IMR-90 (cell line): Measurements from ENCODE around the gene EML6. TPM values are rescaled to one million over a fixed set of nuclear protein-coding genes. Genes with fewer than 3 reads are reported as not detected.

Experiments used
- ATAC-seq: fragments of 200-7000 bp; cut with Tn5 transposase; 2 replicates; pipeline ENCODE4 v1.9.1; 2020; ENCODE audit warnings: low read depth, mild to moderate bottlenecking, moderate library complexity
- BruUV-seq: library from RNA; stranded (reverse); fragments of 400-500 nt; replicated peaks from 2 replicates; lab custom pipeline; 2021; lab: Mats Ljungman, UMichigan
- CTCF ChIA-PET: fragments of 300-600 bp; formaldehyde crosslinking; extraction: SDS; loops from one replicate; lab custom pipeline; 2021; ENCODE audit warnings: antibody characterized with exemption; lab: Yijun Ruan, JAX
- POLR2A ChIA-PET: fragments of 300-600 bp; sonication (Branson Sonifier 250); formaldehyde crosslinking; loops from one replicate; lab custom pipeline; 2022; ENCODE audit warnings: antibody characterized with exemption; ENCODE audit not compliant: unreplicated experiment; lab: Charles Lee
- DNase-seq: peaks from one replicate; pipeline ENCODE4 v3.0.0; 2013
- H2AFZ ChIP-seq: replicated peaks from 2 replicates; pipeline ENCODE3; 2013; ENCODE audit warnings: low read length, mild to moderate bottlenecking; ENCODE audit not compliant: poor library complexity
- H2AK5ac ChIP-seq: 2 replicates; pipeline ENCODE4 v1.6.1; 2013; ENCODE audit warnings: low read depth, low read length, inconsistent platforms
- H2AK9ac ChIP-seq: replicated peaks from 2 replicates; pipeline ENCODE3; 2013; ENCODE audit warnings: mild to moderate bottlenecking, low read depth, low read length, moderate library complexity; ENCODE audit not compliant: poor library complexity
- H2BK120ac ChIP-seq: 2 replicates; pipeline ENCODE4 v1.6.1; 2013; ENCODE audit warnings: low read depth, low read length, inconsistent platforms
- H2BK15ac ChIP-seq: 3 replicates; pipeline ENCODE4 v1.6.1; 2013; ENCODE audit warnings: low read depth, low read length, inconsistent platforms
- H2BK20ac ChIP-seq: 2 replicates; pipeline ENCODE4 v1.6.1; 2013; ENCODE audit warnings: low read depth, mild to moderate bottlenecking, inconsistent platforms, low read length, moderate library complexity
- H2BK5ac ChIP-seq: 2 replicates; pipeline ENCODE4 v1.6.1; 2013; ENCODE audit warnings: mild to moderate bottlenecking, low read depth, low read length, inconsistent platforms; ENCODE audit not compliant: poor library complexity, severe bottlenecking
- H3K14ac ChIP-seq: replicated peaks from 2 replicates; pipeline ENCODE4 v1.6.1; 2013; ENCODE audit warnings: low read depth, low read length, inconsistent platforms
- H3K18ac ChIP-seq: 2 replicates; pipeline ENCODE4 v1.6.1; 2013; ENCODE audit warnings: low read depth, low read length, control low read depth
- H3K23ac ChIP-seq: 2 replicates; pipeline ENCODE4 v1.6.1; 2013; ENCODE audit warnings: low read depth, low read length, inconsistent platforms
- H3K27ac ChIP-seq: 2 replicates; pipeline ENCODE4 v1.5.1; 2013; ENCODE audit warnings: mild to moderate bottlenecking, control low read depth, low read length; ENCODE audit not compliant: insufficient read depth
- H3K27me3 ChIP-seq: 2 replicates; pipeline ENCODE4 v1.6.1; 2013; ENCODE audit warnings: low read length; ENCODE audit not compliant: control insufficient read depth, insufficient read depth
- H3K36me3 ChIP-seq: 2 replicates; pipeline ENCODE4 v1.6.1; 2013; ENCODE audit warnings: low read length, mixed read lengths; ENCODE audit not compliant: control insufficient read depth, insufficient read depth
- H3K4ac ChIP-seq: 2 replicates; pipeline ENCODE4 v1.6.1; 2013; ENCODE audit warnings: low read depth, low read length, inconsistent platforms
- H3K4me1 ChIP-seq: 2 replicates; pipeline ENCODE4 v1.6.1; 2013; ENCODE audit warnings: low read length, mixed read lengths; ENCODE audit not compliant: control insufficient read depth, insufficient read depth
- H3K4me2 ChIP-seq: 2 replicates; pipeline ENCODE4 v1.6.1; 2013; ENCODE audit warnings: low read depth, mild to moderate bottlenecking, control low read depth, low read length, moderate library complexity
- H3K4me3 ChIP-seq: 2 replicates; pipeline ENCODE4 v1.5.1; 2013; ENCODE audit warnings: low read depth, mild to moderate bottlenecking, control low read depth, low read length, moderate library complexity; ENCODE audit not compliant: insufficient read depth
- H3K56ac ChIP-seq: 2 replicates; pipeline ENCODE4 v1.6.1; 2013; ENCODE audit warnings: low read length, inconsistent platforms; ENCODE audit not compliant: insufficient read depth; ENCODE audit errors: extremely low read depth
- H3K79me1 ChIP-seq, 2 experiments: 2 replicates each; pipeline ENCODE4 v1.6.1; 2013; ENCODE audit warnings: low read length in 2 of 2, inconsistent platforms in 1 of 2, low read depth in 1 of 2
- H3K9ac ChIP-seq: 2 replicates; pipeline ENCODE4 v1.6.1; 2013; ENCODE audit warnings: low read depth, low read length, control low read depth
- H3K9me1 ChIP-seq: 2 replicates; pipeline ENCODE4 v1.6.1; 2013; ENCODE audit warnings: low read length, inconsistent platforms; ENCODE audit not compliant: insufficient read depth
- H3K9me3 ChIP-seq: 2 replicates; pipeline ENCODE4 v1.6.1; 2013; ENCODE audit warnings: low read length; ENCODE audit not compliant: control insufficient read depth, insufficient read depth
- H4K20me1 ChIP-seq: 2 replicates; pipeline ENCODE4 v1.6.1; 2013; ENCODE audit warnings: low read length, inconsistent platforms; ENCODE audit not compliant: insufficient read depth
- H4K5ac ChIP-seq: 2 replicates; pipeline ENCODE4 v1.6.1; 2013; ENCODE audit warnings: mild to moderate bottlenecking, low read depth, low read length, control low read depth
- H4K8ac ChIP-seq, 2 experiments: 2 replicates each; pipeline ENCODE4 v1.6.1; 2013; ENCODE audit warnings: low read depth in 2 of 2, low read length in 2 of 2, control low read depth in 1 of 2, inconsistent platforms in 1 of 2
- H4K91ac ChIP-seq: 2 replicates; pipeline ENCODE4 v1.6.1; 2013; ENCODE audit warnings: low read depth, low read length, inconsistent platforms; ENCODE audit not compliant: insufficient read depth
- ELK1 ChIP-seq: fragments of 150-350 bp; IDR thresholded peaks from 2 replicates; pipeline ENCODE4 v1.6.1; 2016; ENCODE audit warnings: low read depth, mild to moderate bottlenecking, low read length, moderate library complexity, borderline replicate concordance
- FOS ChIP-seq: fragments of 150-350 bp; IDR thresholded peaks from 2 replicates; pipeline ENCODE4 v1.6.1; 2016; ENCODE audit warnings: low read depth, low read length
- MAFK ChIP-seq: IDR thresholded peaks from 2 replicates; pipeline ENCODE4 v1.6.1; 2012; ENCODE audit warnings: low read depth, low read length, improper control_type of control experiment
- MAZ ChIP-seq: IDR thresholded peaks from 2 replicates; pipeline ENCODE4 v1.6.1; 2012; ENCODE audit warnings: low read depth, mild to moderate bottlenecking, low read length, improper control_type of control experiment, moderate library complexity, borderline replicate concordance
- MXI1 ChIP-seq: IDR thresholded peaks from 2 replicates; pipeline ENCODE4 v1.6.1; 2012; ENCODE audit warnings: low read depth, mild to moderate bottlenecking, low read length, moderate library complexity, borderline replicate concordance
- NFE2L2 ChIP-seq: fragments of 150-350 bp; IDR thresholded peaks from 2 replicates; pipeline ENCODE4 v1.6.1; 2016; ENCODE audit warnings: low read depth, mild to moderate bottlenecking, low read length
- POLR2A ChIP-seq: IDR thresholded peaks from 2 replicates; pipeline ENCODE4 v1.6.1; 2012; ENCODE audit warnings: mild to moderate bottlenecking, low read depth, low read length
- RAD21 ChIP-seq: IDR thresholded peaks from 2 replicates; pipeline ENCODE4 v1.6.1; 2012; ENCODE audit warnings: low read length, improper control_type of control experiment
- RCOR1 ChIP-seq: IDR thresholded peaks from 2 replicates; pipeline ENCODE4 v1.6.1; 2012; ENCODE audit warnings: mild to moderate bottlenecking, low read length, improper control_type of control experiment; ENCODE audit not compliant: insufficient replicate concordance
- RFX5 ChIP-seq: IDR thresholded peaks from 2 replicates; pipeline ENCODE4 v1.8.0; 2012; ENCODE audit warnings: low read depth, mild to moderate bottlenecking, low read length, moderate library complexity
- SMC3 ChIP-seq: fragments of 150-350 bp; IDR thresholded peaks from 2 replicates; pipeline ENCODE4 v1.6.1; 2016; ENCODE audit warnings: low read depth, mild to moderate bottlenecking, antibody characterized with exemption, low read length, moderate library complexity
- USF2 ChIP-seq: fragments of 150-350 bp; IDR thresholded peaks from 2 replicates; pipeline ENCODE4 v1.6.1; 2017; ENCODE audit warnings: mild to moderate bottlenecking, antibody characterized with exemption, low read length, low read depth
- WGBS, 2 experiments: methylation state at CpG; one replicate each; pipeline versions ENCODE4 v1.1.5 to v1.1.7; 2013; ENCODE audit warnings: missing lambda C conversion rate in 2 of 2; ENCODE audit not compliant: insufficient read length in 1 of 2; ENCODE audit errors: extremely low coverage in 2 of 2; 5-methylcytosine and 5-hydroxymethylcytosine counted together
- dilution Hi-C: fragments of 300-500 bp; cut with HindIII; formaldehyde crosslinking; loops from one replicate; pipeline ENCODE4 v1.14.3; 2018; ENCODE audit warnings: low sequenced_read_pairs; ENCODE audit not compliant: unreplicated experiment
- in situ Hi-C: fragments of 300-500 bp; cut with MboI; formaldehyde crosslinking; loops from 3 replicates; pipeline ENCODE4 v1.14.3; 2019; ENCODE audit warnings: low sequenced_read_pairs, inconsistent platforms, mixed read lengths
- intact Hi-C: fragments of 100-400 bp; cut with micrococcal nuclease; formaldehyde crosslinking; loops from 2 replicates; pipeline ENCODE4 v1.10.0; 2022
- polyA plus RNA-seq, 3 experiments: library from polyadenylated mRNA; depleted of rRNA; stranded (reverse); fragments of >200 nt; gene quantifications; 2 replicates each; pipeline ENCODE4 v1.2.3, GENCODE V29; 2012; ENCODE audit warnings: low replicate concordance in 1 of 3
- total RNA-seq: library from RNA; depleted of rRNA; stranded (reverse); fragments of >200 nt; gene quantifications from 2 replicates; pipeline ENCODE4 v1.2.3, GENCODE V29; 2012

EML6 gene
- total and polyA plus RNA-seq, 2 of the 4 experiments (the other 2 are of a cell fraction): 0.18 to 0.19 TPM

GRCh38 chr2:54897420-54898310 lies 174.2 kb downstream of the EML6 start (continued):
- TF ChIP-seq MXI1 (no peak), FOS (no peak), MAFK (no peak)

GRCh38 chr2:54898456-54899226 lies 175.2 kb downstream of the EML6 start:
- H2BK15ac ChIP-seq: no peak overlapping the region
- H2AK9ac ChIP-seq: no peak overlapping the region
- no peaks in the 10 kb centered on the region; the same call in 1 of the 2 replicates for H3K27me3 ChIP-seq
- no peak overlapping the region for H3K27ac ChIP-seq
- BruUV-seq: no TSS peak
- H4K5ac ChIP-seq: no peak overlapping the region
- H3K9ac ChIP-seq: no peak overlapping the region
- dilution Hi-C loops (no loop called here), intact Hi-C loops (loop anchor here (1.0 kb wide), 1 partner anchor 59 kb away; no protein-coding TSS in a partner anchor), in situ Hi-C loops (no loop called here)
- no peak overlapping the region for H2BK20ac ChIP-seq
- no peak overlapping the region for H3K18ac ChIP-seq
- no peak overlapping the region for H4K8ac ChIP-seq
- no peak overlapping the region for H3K14ac ChIP-seq
- no peak for TF ChIP-seq USF2
- TF ChIP-seq NFE2L2: no peak
- no peak for TF ChIP-seq SMC3
- TF ChIP-seq POLR2A: no peak
- no peak for TF ChIP-seq MAZ
- TF ChIP-seq RAD21: no peak
- no peak for TF ChIP-seq ELK1
- no peak for TF ChIP-seq RCOR1
- no peak for TF ChIP-seq MAFK
- TF ChIP-seq RFX5: no peak
- no peak overlapping the region for H2AK5ac ChIP-seq
- peaks cover 5% of the 10 kb centered on the region; the same call in 1 of the 2 replicates for H3K9me3 ChIP-seq
- no peaks in the 10 kb centered on the region for H4K20me1 ChIP-seq
- ATAC-seq: no peak
- ChIA-PET CTCF (interaction anchor here (1.1 to 2.7 kb wide), 6 partner anchors 101 to 273 kb away, joined by 3 to 19 read pairs (median 4); no protein-coding TSS in a partner anchor), POLR2A (interaction anchor here (1.1 kb wide), 1 partner anchor 80 kb away, joined by 3 read pairs; no protein-coding TSS in a partner anchor)
- peaks cover 6% of the 10 kb centered on the region; the same call in 1 of the 2 replicates for H3K9me1 ChIP-seq
- peaks cover 3% of the 10 kb centered on the region for H3K4me1 ChIP-seq
- H3K4ac ChIP-seq: no peak overlapping the region
- no peak overlapping the region for H3K4me3 ChIP-seq
- H2BK5ac ChIP-seq: no peak overlapping the region
- H3K56ac ChIP-seq: no peak overlapping the region
- DNase-seq: no peak
- no peak overlapping the region for H4K91ac ChIP-seq
- no peak overlapping the region for H2AFZ ChIP-seq
- no peaks in the 10 kb centered on the region for H3K36me3 ChIP-seq
- WGBS, 2 experiments: no CpG with 5 or more reads among the region's 7 CpGs
- H2BK120ac ChIP-seq: no peak overlapping the region
- H3K79me1 ChIP-seq: peaks cover 7 to 28% of the 10 kb centered on the region in 2 experiments; a peak in 3 of 4 replicates
- H3K4me2 ChIP-seq: no peak overlapping the region
- no peak overlapping the region for H3K23ac ChIP-seq
